Erythroblast (primary cell): ENCODE measurements around the gene OR1K1.
"Not testable (repeated sequence)": the region's sequence is repeated elsewhere in the genome, so short reads cannot be mapped to it uniquely, and the experiment has no call there.

ENCODE experiments used
- GATA1 ChIP-seq: IDR thresholded peaks from 2 replicates; pipeline ENCODE4 v1.6.1; 2011; ENCODE audit warnings: low read depth, mild to moderate bottlenecking, control low read depth, low read length, moderate library complexity
- POLR2A ChIP-seq: IDR thresholded peaks from 2 replicates; pipeline ENCODE4 v1.6.1; 2011; ENCODE audit warnings: mild to moderate bottlenecking, low read length

DNA sequence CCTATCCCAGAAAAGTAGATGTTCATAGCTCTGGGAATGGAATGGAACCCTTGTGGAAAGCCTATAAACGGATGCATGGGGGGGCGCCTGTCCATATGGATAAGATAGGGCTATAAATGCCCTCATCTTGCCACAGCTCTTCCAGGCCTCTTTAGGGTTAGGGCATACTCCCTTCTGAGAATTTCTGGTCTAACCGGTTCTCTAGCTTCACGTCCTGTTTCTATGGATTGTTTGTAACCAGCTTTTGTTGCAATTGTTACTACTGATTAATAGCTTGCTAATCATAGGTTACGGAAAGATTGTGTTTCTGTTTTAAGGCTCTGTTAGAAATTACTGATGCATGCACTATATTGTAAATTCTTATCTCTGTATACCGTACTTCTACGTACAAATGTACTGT lies 9.3 kb downstream of the OR1K1 start:
- not testable (repeated sequence) for TF ChIP-seq POLR2A, GATA1
